ENCODE results near the gene PNMT.

PNMT gene

DNA sequence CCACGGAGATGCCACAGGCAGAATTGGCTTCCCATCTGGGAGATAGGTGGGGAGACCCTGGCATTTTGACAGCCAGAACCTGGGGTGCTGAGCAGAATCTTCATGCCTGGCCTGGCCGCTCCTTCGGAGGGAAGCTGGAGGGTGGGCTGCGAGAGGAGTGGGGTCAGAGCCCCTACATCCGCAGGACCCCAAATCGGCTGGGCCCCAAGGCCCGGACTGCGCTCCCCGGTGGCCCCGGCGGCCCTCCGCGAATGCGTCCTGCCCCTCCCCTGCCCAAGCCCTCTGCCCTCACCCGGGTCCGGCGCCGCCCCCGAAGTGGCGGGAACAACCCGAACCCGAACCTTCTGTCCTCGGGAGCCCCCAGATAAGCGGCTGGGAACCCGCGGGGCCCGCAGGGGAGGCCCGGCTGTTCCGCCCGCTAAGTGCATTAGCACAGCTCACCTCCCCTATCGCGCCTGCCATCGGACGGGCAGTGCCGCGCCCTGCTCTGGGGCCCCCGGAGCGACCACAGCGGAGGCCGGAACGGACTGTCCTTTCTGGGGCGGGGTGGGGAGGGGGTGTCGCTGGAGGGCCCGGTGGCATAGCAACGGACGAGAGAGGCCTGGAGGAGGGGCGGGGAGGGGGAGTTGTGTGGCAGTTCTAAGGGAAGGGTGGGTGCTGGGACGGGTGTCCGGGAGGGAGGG, 850 bp upstream of the PNMT start:
- Histone ChIP-seq H3K27me3 (ENCODE audit: control insufficient read depth, insufficient read depth, low read length) (peaks cover 59% of the 10 kb centered on the region), H3K4me2 (ENCODE audit: low read length) (peak overlapping the region; percentile 28), H3K4me1 (ENCODE audit: control insufficient read depth, insufficient read depth, low read length) (peaks cover 26% of the 10 kb centered on the region), H3K9me3 (replicated peaks; ENCODE audit: low read length) (no peaks in the 10 kb centered on the region), H3K36me3 (ENCODE audit: insufficient read depth, low read length) (peaks cover 3% of the 10 kb centered on the region), H3K9ac (ENCODE audit: low read depth, low read length) (no peak overlapping the region), H3K4me3 (ENCODE audit: low read length) (no peak overlapping the region)

DNA sequence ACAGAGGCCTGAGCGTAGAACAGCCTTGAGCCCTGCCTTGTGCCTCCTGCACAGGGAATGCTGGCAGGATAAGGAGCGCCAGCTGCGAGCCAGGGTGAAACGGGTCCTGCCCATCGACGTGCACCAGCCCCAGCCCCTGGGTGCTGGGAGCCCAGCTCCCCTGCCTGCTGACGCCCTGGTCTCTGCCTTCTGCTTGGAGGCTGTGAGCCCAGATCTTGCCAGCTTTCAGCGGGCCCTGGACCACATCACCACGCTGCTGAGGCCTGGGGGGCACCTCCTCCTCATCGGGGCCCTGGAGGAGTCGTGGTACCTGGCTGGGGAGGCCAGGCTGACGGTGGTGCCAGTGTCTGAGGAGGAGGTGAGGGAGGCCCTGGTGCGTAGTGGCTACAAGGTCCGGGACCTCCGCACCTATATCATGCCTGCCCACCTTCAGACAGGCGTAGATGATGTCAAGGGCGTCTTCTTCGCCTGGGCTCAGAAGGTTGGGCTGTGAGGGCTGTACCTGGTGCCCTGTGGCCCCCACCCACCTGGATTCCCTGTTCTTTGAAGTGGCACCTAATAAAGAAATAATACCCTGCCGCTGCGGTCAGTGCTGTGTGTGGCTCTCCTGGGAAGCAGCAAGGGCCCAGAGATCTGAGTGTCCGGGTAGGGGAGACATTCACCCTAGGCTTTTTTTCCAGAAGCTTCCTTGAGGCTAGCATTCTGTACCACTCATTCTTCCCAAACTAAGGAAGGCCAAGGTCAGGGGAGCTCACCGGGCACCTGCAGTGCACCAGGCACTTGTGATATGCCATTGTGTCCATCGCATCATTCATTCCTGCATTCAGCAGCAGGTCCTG, 1.9 kb downstream of the PNMT start:
- Histone ChIP-seq H3K4me3 (ENCODE audit: low read length) (no peak overlapping the region), H3K4me1 (ENCODE audit: control insufficient read depth, insufficient read depth, low read length) (peaks cover 22% of the 10 kb centered on the region)

DNA sequence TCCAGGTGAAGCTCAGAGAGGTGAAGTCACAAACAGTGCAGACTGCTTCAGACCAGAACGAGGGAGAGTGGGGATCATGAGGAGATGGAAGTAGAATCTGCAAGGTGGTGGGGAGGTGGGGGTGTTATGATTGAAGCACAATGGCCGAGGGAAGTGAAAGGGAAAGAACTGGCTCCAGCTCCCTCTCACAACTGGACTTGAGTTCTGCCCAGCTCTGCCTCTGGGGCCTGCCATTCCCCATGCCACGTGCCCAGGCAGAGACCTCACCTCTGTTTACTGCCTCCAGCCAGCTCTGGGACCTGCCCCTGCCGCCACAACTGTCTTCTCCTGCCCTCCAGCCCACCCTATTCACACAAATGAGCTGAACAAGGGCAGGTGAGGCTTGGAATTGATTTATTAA, 2.5 kb downstream of the PNMT start:
- no peak overlapping the region for H3K9ac ChIP-seq (ENCODE audit: low read depth, low read length)
- no peak overlapping the region for H3K4me2 ChIP-seq (ENCODE audit: low read length)
- peaks cover 55% of the 10 kb centered on the region for H3K27me3 ChIP-seq (ENCODE audit: control insufficient read depth, insufficient read depth, low read length)
- no peak overlapping the region for H3K4me3 ChIP-seq (ENCODE audit: low read length)
- no peaks in the 10 kb centered on the region for H3K9me3 ChIP-seq (replicated peaks; ENCODE audit: low read length)
- H3K36me3 ChIP-seq (ENCODE audit: insufficient read depth, low read length) = no peaks in the 10 kb centered on the region
- peaks cover 20% of the 10 kb centered on the region for H3K4me1 ChIP-seq (ENCODE audit: control insufficient read depth, insufficient read depth, low read length)

More for the DNA sequence above, 1.9 kb downstream of the PNMT start:
- Histone ChIP-seq H3K9me3 (replicated peaks; ENCODE audit: low read length) (no peaks in the 10 kb centered on the region), H3K4me2 (ENCODE audit: low read length) (no peak overlapping the region), H3K36me3 (ENCODE audit: insufficient read depth, low read length) (no peaks in the 10 kb centered on the region), H3K9ac (ENCODE audit: low read depth, low read length) (no peak overlapping the region), H3K27me3 (ENCODE audit: control insufficient read depth, insufficient read depth, low read length) (peaks cover 59% of the 10 kb centered on the region)

DNA sequence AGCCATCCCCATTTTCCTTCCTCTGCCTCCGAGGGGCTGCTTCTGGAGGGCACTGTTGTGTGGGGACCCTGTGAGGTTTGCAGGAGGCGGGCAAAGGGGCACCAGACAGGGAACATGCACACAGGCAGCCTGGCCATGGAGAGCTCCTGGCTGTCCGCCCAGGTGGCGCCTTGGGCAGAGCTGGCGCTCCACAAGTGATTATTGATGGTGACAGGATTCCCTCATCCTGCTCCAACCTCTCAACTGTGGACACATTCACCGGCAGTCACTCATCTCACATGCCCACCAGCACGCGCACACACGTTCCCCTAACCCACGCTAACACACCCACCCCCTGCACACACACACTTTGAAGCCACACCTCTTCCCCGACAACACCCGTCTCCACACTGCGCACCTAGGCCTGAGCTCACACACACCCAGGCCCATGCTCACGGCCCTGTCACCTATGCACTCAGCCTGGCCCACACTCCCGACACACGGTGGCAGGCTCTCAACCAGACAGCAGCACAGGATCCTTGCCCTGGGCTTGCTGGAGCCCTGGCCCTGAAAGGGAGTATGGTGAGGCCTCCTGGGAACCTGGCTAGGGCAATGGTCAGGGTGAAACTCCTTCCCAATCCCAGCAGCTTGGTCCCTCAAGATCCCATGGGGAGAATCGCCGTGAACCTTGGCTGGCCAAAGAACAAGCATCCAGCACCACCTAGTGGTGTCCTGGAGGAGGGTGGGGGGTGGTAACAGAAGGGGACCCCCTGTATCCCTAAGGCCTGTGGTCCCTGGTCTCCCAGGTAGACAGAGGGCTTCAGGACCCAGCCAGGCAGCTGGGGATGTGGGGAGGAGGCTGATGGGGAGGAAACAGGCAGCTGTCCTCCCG, 3.6 kb downstream of the PNMT start:
- Histone ChIP-seq H3K4me2 (ENCODE audit: low read length) (no peak overlapping the region), H3K4me1 (ENCODE audit: control insufficient read depth, insufficient read depth, low read length) (peaks cover 13% of the 10 kb centered on the region), H3K27me3 (ENCODE audit: control insufficient read depth, insufficient read depth, low read length) (peaks cover 45% of the 10 kb centered on the region), H3K36me3 (ENCODE audit: insufficient read depth, low read length) (no peaks in the 10 kb centered on the region), H3K4me3 (ENCODE audit: low read length) (no peak overlapping the region), H3K9ac (ENCODE audit: low read depth, low read length) (no peak overlapping the region), H3K9me3 (replicated peaks; ENCODE audit: low read length) (no peaks in the 10 kb centered on the region)

DNA sequence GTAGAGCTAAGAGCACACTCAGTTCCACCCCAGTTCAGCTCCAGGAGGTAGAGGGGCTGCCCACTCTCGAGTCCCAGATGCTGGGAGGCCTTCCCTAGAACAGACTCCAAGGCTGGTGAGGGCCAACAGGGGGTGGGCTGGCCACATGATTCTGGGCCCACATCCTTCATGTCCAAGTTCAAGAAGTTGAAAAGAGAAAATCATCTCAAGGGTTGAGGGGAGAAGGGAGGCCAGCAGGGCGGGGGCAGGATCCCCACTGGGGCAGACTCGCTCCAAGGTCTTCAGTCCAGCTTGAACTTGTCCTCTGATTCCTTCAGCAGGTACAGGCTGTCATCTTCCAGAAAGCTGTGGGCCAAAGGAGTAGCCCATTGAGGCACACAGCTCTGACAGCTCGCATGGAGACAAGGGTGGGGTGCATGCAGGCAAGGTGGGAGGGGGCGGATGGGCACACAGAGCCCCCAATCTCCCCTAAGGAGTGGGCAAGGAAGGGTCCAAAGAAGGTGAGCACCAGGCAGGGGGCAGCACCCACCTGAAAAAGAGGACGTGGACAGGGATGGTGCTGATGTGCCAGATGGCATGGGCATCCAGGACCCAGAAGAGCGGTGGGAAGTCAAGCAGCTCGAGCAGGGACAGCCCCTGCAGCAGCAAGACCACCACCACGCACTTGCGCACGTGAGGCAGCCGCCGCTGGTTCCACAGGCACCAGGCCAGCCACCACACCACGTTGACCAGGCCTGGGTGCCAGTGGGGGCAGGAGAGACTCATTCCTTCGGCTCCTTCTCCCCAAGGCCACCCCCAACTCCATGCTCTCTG, 4.5 kb downstream of the PNMT start:
- Histone ChIP-seq H3K4me2 (ENCODE audit: low read length) (no peak overlapping the region), H3K9ac (ENCODE audit: low read depth, low read length) (no peak overlapping the region), H3K9me3 (replicated peaks; ENCODE audit: low read length) (no peaks in the 10 kb centered on the region), H3K36me3 (ENCODE audit: insufficient read depth, low read length) (no peaks in the 10 kb centered on the region), H3K4me3 (ENCODE audit: low read length) (no peak overlapping the region), H3K27me3 (ENCODE audit: control insufficient read depth, insufficient read depth, low read length) (peaks cover 37% of the 10 kb centered on the region), H3K4me1 (ENCODE audit: control insufficient read depth, insufficient read depth, low read length) (peaks cover 7% of the 10 kb centered on the region)

DNA sequence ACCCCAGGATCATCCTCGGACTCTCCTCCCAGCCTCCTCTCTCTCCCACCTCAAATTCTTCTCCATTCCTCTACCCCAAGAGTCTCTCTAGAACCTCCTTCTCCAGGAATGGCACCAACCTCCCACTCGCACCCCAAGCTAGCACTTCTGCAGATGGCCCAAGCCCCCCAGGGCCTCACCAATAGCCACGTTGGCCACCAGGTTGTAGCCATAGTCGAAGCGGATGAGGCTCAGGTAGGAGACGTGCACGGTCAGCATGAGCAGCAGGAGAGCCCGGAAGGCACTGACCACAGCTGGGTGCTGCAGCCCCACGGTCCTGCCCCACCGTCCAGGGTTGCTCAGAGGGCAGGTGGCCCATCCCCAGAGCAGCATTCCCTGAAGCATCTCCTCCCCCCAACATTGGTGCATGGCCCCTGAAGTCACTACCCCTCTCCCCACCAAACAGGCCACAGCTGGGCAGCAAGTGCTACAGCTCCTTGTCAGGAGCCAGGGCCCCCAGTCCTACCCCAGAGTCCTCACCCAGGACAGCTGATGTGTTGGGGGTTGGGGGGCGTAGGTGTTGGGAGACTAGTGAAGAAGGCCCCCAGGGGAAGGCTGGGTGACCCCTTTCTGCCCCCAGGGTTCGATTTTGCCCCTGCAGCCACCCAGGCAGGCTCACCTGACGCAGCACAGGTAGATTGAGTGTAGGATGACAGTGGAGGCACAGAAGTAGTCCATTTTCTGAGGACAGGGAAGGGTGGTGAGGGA, 5.3 kb downstream of the PNMT start:
- H3K27me3 ChIP-seq (ENCODE audit: control insufficient read depth, insufficient read depth, low read length) = peaks cover 33% of the 10 kb centered on the region
- no peaks in the 10 kb centered on the region for H3K36me3 ChIP-seq (ENCODE audit: insufficient read depth, low read length)
- H3K4me1 ChIP-seq (ENCODE audit: control insufficient read depth, insufficient read depth, low read length) = peaks cover 3% of the 10 kb centered on the region
- no peak overlapping the region for H3K4me3 ChIP-seq (ENCODE audit: low read length)
- H3K9ac ChIP-seq (ENCODE audit: low read depth, low read length) = no peak overlapping the region
- no peaks in the 10 kb centered on the region for H3K9me3 ChIP-seq (replicated peaks; ENCODE audit: low read length)
- H3K4me2 ChIP-seq (ENCODE audit: low read length) = no peak overlapping the region

DNA sequence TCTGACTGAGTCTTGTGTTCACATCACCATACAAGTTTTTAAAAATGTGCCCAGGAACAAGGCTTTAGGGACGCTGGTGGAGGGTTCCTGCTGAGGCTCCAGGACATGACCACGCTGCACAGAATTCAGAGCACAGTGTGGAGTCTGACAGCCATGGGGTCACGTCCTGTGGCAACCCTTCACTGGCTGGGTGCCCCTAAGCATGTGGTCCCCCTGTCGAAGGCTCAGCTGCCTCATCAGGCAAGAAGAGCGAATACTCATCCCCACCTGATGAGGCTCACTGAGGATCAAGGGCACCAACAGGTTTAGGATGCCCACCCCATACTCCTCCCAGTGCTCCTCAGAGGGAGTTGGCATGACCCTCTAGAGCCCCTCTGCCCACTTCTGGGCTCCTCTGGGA, 5.9 kb downstream of the PNMT start:
- H3K36me3 ChIP-seq (ENCODE audit: insufficient read depth, low read length) = no peaks in the 10 kb centered on the region
- no peak overlapping the region for H3K4me2 ChIP-seq (ENCODE audit: low read length)
- H3K4me3 ChIP-seq (ENCODE audit: low read length) = no peak overlapping the region
- H3K4me1 ChIP-seq (ENCODE audit: control insufficient read depth, insufficient read depth, low read length) = no peaks in the 10 kb centered on the region
- no peaks in the 10 kb centered on the region for H3K9me3 ChIP-seq (replicated peaks; ENCODE audit: low read length)
- H3K9ac ChIP-seq (ENCODE audit: low read depth, low read length) = no peak overlapping the region
- H3K27me3 ChIP-seq (ENCODE audit: control insufficient read depth, insufficient read depth, low read length) = peaks cover 29% of the 10 kb centered on the region

DNA sequence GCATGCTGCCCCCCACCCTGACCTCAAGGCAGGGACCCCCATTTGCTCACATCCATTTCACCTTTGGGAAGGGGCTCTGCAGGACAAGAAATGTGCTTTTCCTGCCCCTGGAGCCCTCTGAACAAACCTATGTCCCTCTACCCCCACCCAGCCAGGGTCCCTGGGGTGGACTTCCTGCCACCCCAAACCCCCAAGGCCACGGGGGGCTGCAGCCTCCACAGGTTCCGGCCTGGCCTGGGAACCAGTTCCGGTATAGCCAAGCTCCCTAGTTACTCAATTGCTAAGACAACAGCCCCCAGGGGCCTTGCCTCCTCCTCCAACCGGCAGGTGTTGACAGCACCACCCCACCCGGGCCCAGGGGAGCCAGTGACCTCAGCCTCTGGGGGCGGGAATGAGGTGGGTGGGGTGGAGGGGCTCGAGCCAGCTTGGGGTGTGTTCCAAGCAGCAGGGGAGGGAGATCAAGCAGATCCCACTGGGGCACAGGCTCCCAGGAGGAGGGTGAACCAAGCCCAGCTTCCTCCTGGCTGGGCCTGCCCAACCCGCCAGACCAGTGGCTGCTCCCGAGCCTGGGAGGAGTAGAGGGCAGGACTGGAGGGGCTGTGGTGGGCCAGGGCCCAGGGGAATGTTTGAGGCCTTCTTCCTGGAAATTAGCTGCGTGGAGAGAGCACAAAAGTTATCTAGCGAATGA, 6.6 kb downstream of the PNMT start:
- Histone ChIP-seq H3K9ac (ENCODE audit: low read depth, low read length) (no peak overlapping the region), H3K4me2 (ENCODE audit: low read length) (no peak overlapping the region), H3K4me1 (ENCODE audit: control insufficient read depth, insufficient read depth, low read length) (no peaks in the 10 kb centered on the region), H3K4me3 (ENCODE audit: low read length) (no peak overlapping the region), H3K27me3 (ENCODE audit: control insufficient read depth, insufficient read depth, low read length) (peaks cover 22% of the 10 kb centered on the region), H3K9me3 (replicated peaks; ENCODE audit: low read length) (no peaks in the 10 kb centered on the region), H3K36me3 (ENCODE audit: insufficient read depth, low read length) (no peaks in the 10 kb centered on the region)

DNA sequence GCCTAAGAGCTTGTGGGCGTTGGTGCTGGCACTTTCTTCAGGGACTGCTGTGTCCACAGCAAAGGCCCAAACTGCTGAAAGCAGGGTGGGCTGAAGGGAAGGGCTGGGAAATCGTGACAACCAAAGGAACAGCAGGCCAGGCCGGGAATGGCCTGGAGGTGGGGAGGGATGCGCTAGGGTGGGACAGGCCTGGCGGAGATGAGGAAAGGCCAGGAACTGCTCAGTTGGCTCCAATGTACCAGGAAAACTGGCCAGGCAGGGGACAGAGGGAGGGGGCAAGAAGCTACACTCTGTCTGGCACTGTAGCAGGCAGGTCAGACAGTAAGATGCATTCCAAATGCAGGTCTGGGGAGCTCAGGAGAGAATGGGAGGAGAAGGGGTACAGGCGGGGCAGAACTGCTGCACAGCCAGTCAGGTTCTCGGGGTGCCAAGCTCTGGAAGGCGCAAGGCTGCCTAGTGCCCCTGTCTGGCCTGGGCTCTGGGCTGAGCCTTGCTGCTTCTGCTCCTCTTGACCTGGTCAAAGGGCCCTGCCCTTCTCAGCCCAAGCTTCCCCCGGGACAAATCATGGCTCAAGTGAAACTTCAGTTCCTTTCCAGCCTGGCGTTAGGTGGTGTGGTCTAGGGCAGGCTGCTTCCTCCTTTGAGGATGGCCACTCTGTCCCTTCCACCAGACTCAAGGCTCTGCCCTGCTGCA, 7.3 kb downstream of the PNMT start:
- no peak overlapping the region for H3K4me3 ChIP-seq (ENCODE audit: low read length)
- H3K27me3 ChIP-seq (ENCODE audit: control insufficient read depth, insufficient read depth, low read length) = peaks cover 16% of the 10 kb centered on the region
- H3K9me3 ChIP-seq (replicated peaks; ENCODE audit: low read length) = no peaks in the 10 kb centered on the region
- no peaks in the 10 kb centered on the region for H3K36me3 ChIP-seq (ENCODE audit: insufficient read depth, low read length)
- H3K4me2 ChIP-seq (ENCODE audit: low read length) = no peak overlapping the region
- H3K9ac ChIP-seq (ENCODE audit: low read depth, low read length) = no peak overlapping the region
- H3K4me1 ChIP-seq (ENCODE audit: control insufficient read depth, insufficient read depth, low read length) = no peaks in the 10 kb centered on the region
